ENCODE data around the gene KRTAP12-2.

KRTAP12-2 gene

GRCh38 chr21:44695641-44696040, 28.9 kb upstream of the KRTAP12-2 start:
- H3K27me3 ChIP-seq (ENCODE audit: insufficient read depth, low read length): no peaks in the 10 kb centered on the region
- H3K4me2 ChIP-seq (ENCODE audit: low read length): no peak overlapping the region

GRCh38 chr21:44695184-44695583, 28.5 kb upstream of the KRTAP12-2 start:
- H3K9ac ChIP-seq (ENCODE audit: low read length): no peak overlapping the region
- no peak overlapping the region for H3K4me3 ChIP-seq (ENCODE audit: low read depth, low read length)
- whole genome bisulfite sequencing (ENCODE audit: extremely low coverage, insufficient coverage, insufficient read length): no CpG with 5 or more reads among the region's 8 CpGs
- no peaks in the 10 kb centered on the region for H3K27me3 ChIP-seq (ENCODE audit: insufficient read depth, low read length)
- no peak overlapping the region for H3K23ac ChIP-seq (ENCODE audit: low read length)
- H3K18ac ChIP-seq (ENCODE audit: low read length): no peak overlapping the region
- no peak for DNase-seq
- H3K4me2 ChIP-seq (ENCODE audit: low read length): no peak overlapping the region
- no peak overlapping the region for H3K4ac ChIP-seq (ENCODE audit: low read depth, low read length)
- H3K36me3 ChIP-seq (ENCODE audit: control insufficient read depth in 1 of 2, insufficient read depth in 2 of 2, low read length in 2 of 2): no peaks in the 10 kb centered on the region
- no peak overlapping the region for H4K91ac ChIP-seq (ENCODE audit: low read depth, low read length)
- H2BK12ac ChIP-seq (ENCODE audit: low read length): no peak overlapping the region
- H3K4me1 ChIP-seq (ENCODE audit: control insufficient read depth in 1 of 2, insufficient read depth in 2 of 2, low read length in 2 of 2): peaks cover 14 to 15% of the 10 kb centered on the region in 2 experiments
- no peak overlapping the region for H3K14ac ChIP-seq (ENCODE audit: low read length)
- H2AK5ac ChIP-seq (ENCODE audit: low read length): no peak overlapping the region
- H4K12ac ChIP-seq (ENCODE audit: low read depth, low read length): no peak overlapping the region
- no peak overlapping the region for H2BK120ac ChIP-seq (ENCODE audit: insufficient read depth, low read length, poor library complexity)
- H3K9me3 ChIP-seq (ENCODE audit: insufficient read depth, low read depth, low read length): no peaks in the 10 kb centered on the region
- H4K8ac ChIP-seq (ENCODE audit: low read depth, low read length): no peak overlapping the region
- H2BK5ac ChIP-seq (ENCODE audit: low read depth, low read length, poor library complexity): no peak overlapping the region
- H3K79me2 ChIP-seq (ENCODE audit: control insufficient read depth, insufficient read depth, low read length, poor library complexity): no peaks in the 10 kb centered on the region
- no peak overlapping the region for H2AFZ ChIP-seq (ENCODE audit: insufficient read depth, low read length, poor library complexity)
- H3K79me1 ChIP-seq (ENCODE audit: low read length): no peaks in the 10 kb centered on the region
- H3K27ac ChIP-seq (ENCODE audit: low read depth, low read length): no peak overlapping the region

More at GRCh38 chr21:44695641-44696040, 28.9 kb upstream of the KRTAP12-2 start:
- Histone ChIP-seq H2AK5ac (ENCODE audit: low read length) (no peak overlapping the region), H4K8ac (ENCODE audit: low read depth, low read length) (no peak overlapping the region), H4K12ac (ENCODE audit: low read depth, low read length) (no peak overlapping the region), H2BK120ac (ENCODE audit: insufficient read depth, low read length, poor library complexity) (no peak overlapping the region), H3K23ac (ENCODE audit: low read length) (no peak overlapping the region), H2AFZ (ENCODE audit: insufficient read depth, low read length, poor library complexity) (no peak overlapping the region), H4K91ac (ENCODE audit: low read depth, low read length) (no peak overlapping the region), H3K18ac (ENCODE audit: low read length) (no peak overlapping the region), H3K79me1 (ENCODE audit: low read length) (no peaks in the 10 kb centered on the region), H3K9ac (ENCODE audit: low read length) (no peak overlapping the region), H3K79me2 (ENCODE audit: control insufficient read depth, insufficient read depth, low read length, poor library complexity) (no peaks in the 10 kb centered on the region), H3K36me3 (ENCODE audit: control insufficient read depth in 1 of 2, insufficient read depth in 2 of 2, low read length in 2 of 2) (no peaks in the 10 kb centered on the region), H3K4me3 (ENCODE audit: low read depth, low read length) (no peak overlapping the region), H3K14ac (ENCODE audit: low read length) (no peak overlapping the region), H3K4ac (ENCODE audit: low read depth, low read length) (no peak overlapping the region), H2BK12ac (ENCODE audit: low read length) (no peak overlapping the region), H3K9me3 (ENCODE audit: insufficient read depth, low read depth, low read length) (no peaks in the 10 kb centered on the region), H2BK5ac (ENCODE audit: low read depth, low read length, poor library complexity) (no peak overlapping the region), H3K4me1 (ENCODE audit: control insufficient read depth in 1 of 2, insufficient read depth in 2 of 2, low read length in 2 of 2) (peaks cover 14 to 15% of the 10 kb centered on the region in 2 experiments), H3K27ac (ENCODE audit: low read depth, low read length) (no peak overlapping the region)
- WGBS (ENCODE audit: extremely low coverage, insufficient coverage, insufficient read length): no CpG with 5 or more reads among the region's 8 CpGs
- no peak for DNase-seq

GRCh38 chr21:44694776-44695175, 28.0 kb upstream of the KRTAP12-2 start:
- Histone ChIP-seq H3K79me2 (ENCODE audit: control insufficient read depth, insufficient read depth, low read length, poor library complexity) (no peaks in the 10 kb centered on the region), H3K27ac (ENCODE audit: low read depth, low read length) (no peak overlapping the region), H4K8ac (ENCODE audit: low read depth, low read length) (no peak overlapping the region), H2AK5ac (ENCODE audit: low read length) (no peak overlapping the region), H3K4me2 (ENCODE audit: low read length) (no peak overlapping the region), H3K27me3 (ENCODE audit: insufficient read depth, low read length) (no peaks in the 10 kb centered on the region), H3K4ac (ENCODE audit: low read depth, low read length) (no peak overlapping the region), H3K4me1 (ENCODE audit: control insufficient read depth in 1 of 2, insufficient read depth in 2 of 2, low read length in 2 of 2) (peaks cover 14 to 15% of the 10 kb centered on the region in 2 experiments), H2BK5ac (ENCODE audit: low read depth, low read length, poor library complexity) (no peak overlapping the region), H3K14ac (ENCODE audit: low read length) (no peak overlapping the region), H2BK120ac (ENCODE audit: insufficient read depth, low read length, poor library complexity) (no peak overlapping the region), H3K79me1 (ENCODE audit: low read length) (no peaks in the 10 kb centered on the region), H3K9ac (ENCODE audit: low read length) (no peak overlapping the region), H3K4me3 (ENCODE audit: low read depth, low read length) (no peak overlapping the region), H3K23ac (ENCODE audit: low read length) (no peak overlapping the region), H2BK12ac (ENCODE audit: low read length) (no peak overlapping the region), H3K18ac (ENCODE audit: low read length) (no peak overlapping the region), H4K12ac (ENCODE audit: low read depth, low read length) (no peak overlapping the region), H2AFZ (ENCODE audit: insufficient read depth, low read length, poor library complexity) (no peak overlapping the region), H3K9me3 (ENCODE audit: insufficient read depth, low read depth, low read length) (no peaks in the 10 kb centered on the region), H4K91ac (ENCODE audit: low read depth, low read length) (no peak overlapping the region), H3K36me3 (ENCODE audit: control insufficient read depth in 1 of 2, insufficient read depth in 2 of 2, low read length in 2 of 2) (no peaks in the 10 kb centered on the region)
- no CpG with 5 or more reads among the region's 11 CpGs for WGBS (ENCODE audit: extremely low coverage, insufficient coverage, insufficient read length)
- no peak for DNase-seq

GRCh38 chr21:44692798-44693512, 26.2 kb upstream of the KRTAP12-2 start:
- Histone ChIP-seq H2AK5ac (ENCODE audit: low read length) (no peak overlapping the region), H3K27me3 (ENCODE audit: insufficient read depth, low read length) (no peaks in the 10 kb centered on the region), H3K23ac (ENCODE audit: low read length) (no peak overlapping the region), H3K9ac (ENCODE audit: low read length) (no peak overlapping the region), H3K4me3 (ENCODE audit: low read depth, low read length) (no peak overlapping the region), H3K79me1 (ENCODE audit: low read length) (no peaks in the 10 kb centered on the region), H4K91ac (ENCODE audit: low read depth, low read length) (no peak overlapping the region), H3K4me1 (ENCODE audit: control insufficient read depth in 1 of 2, insufficient read depth in 2 of 2, low read length in 2 of 2) (peaks cover 5 to 8% of the 10 kb centered on the region in 2 experiments), H4K8ac (ENCODE audit: low read depth, low read length) (no peak overlapping the region), H3K14ac (ENCODE audit: low read length) (no peak overlapping the region), H3K4me2 (ENCODE audit: low read length) (no peak overlapping the region), H2BK12ac (ENCODE audit: low read length) (no peak overlapping the region), H2BK120ac (ENCODE audit: insufficient read depth, low read length, poor library complexity) (no peak overlapping the region), H3K27ac (ENCODE audit: low read depth, low read length) (no peak overlapping the region), H2BK5ac (ENCODE audit: low read depth, low read length, poor library complexity) (no peak overlapping the region), H2AFZ (ENCODE audit: insufficient read depth, low read length, poor library complexity) (no peak overlapping the region), H4K12ac (ENCODE audit: low read depth, low read length) (no peak overlapping the region), H3K36me3 (ENCODE audit: control insufficient read depth in 1 of 2, insufficient read depth in 2 of 2, low read length in 2 of 2) (no peaks in the 10 kb centered on the region), H3K4ac (ENCODE audit: low read depth, low read length) (no peak overlapping the region), H3K79me2 (ENCODE audit: control insufficient read depth, insufficient read depth, low read length, poor library complexity) (no peaks in the 10 kb centered on the region), H3K9me3 (ENCODE audit: insufficient read depth, low read depth, low read length) (no peaks in the 10 kb centered on the region), H3K18ac (ENCODE audit: low read length) (no peak overlapping the region)
- no CpG with 5 or more reads among the region's 2 CpGs for WGBS (ENCODE audit: extremely low coverage, insufficient coverage, insufficient read length)
- DNase-seq: no peak

Data from trophoblast cell (in vitro differentiated cells and primary cell).